Measurements from ENCODE around the gene ANP32B. TPM values are rescaled to one million over a fixed set of nuclear protein-coding genes. Genes with fewer than 3 reads are reported as not detected.

ANP32B gene
- total and polyA plus RNA-seq, 11 donors: 16.3 to 78.3 (median 57.8) TPM

DNA sequence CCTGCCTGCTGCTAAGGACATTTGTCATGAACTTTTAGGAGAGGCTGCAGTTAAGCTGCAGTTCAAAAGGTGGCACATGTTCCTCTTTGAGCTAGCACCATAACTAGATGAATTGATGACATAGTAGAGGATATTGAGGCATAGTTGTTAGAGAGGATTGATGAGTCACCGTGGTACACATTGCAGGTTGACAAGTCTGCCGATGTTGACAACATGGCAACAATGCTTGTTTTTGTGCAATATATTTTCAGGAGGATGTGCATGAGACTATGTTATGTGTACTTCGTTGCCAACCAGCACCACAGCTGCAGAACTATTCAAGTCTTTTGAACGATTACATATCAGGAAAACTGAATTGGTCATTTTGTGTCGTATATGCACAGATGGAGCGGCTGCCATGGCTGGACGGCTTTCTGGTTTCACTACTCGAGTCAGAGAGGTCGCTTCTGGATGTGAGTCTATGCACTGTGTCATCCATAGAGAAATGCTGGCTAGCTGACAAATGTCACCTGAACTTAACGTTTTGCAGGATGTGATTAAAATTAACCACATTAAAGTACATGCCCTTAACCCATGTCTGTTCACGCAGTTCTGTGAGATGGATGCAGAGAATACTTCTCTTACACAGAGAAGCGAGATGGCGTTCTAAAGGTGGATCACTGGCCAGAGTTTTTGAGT, 24.2 kb downstream of the ANP32B start:
- 76 to 87% (median 80%) methylated on average over 13 of the region's 13 CpGs for WGBS, 4 donors
- DNase-seq: no peak
- TF ChIP-seq CTCF (IDR thresholded peaks at IDR 0.05) (no peak), POLR2A (IDR thresholded peaks at IDR 0.05) (no peak)
- intact Hi-C loops (cut with DNase I): no loop called here
- H3K27me3 ChIP-seq: no peaks in the 10 kb centered on the region
- no peak overlapping the region for H3K27ac ChIP-seq
- no peak overlapping the region for H3K4me3 ChIP-seq
- peaks cover 0 to 36% (median 19%) of the 10 kb centered on the region in 12 donors for H3K4me1 ChIP-seq
- H3K36me3 ChIP-seq: peaks cover 0 to 99% (median 90%) of the 10 kb centered on the region in 9 donors
- no peak for ATAC-seq
- H3K9me3 ChIP-seq: no peaks in the 10 kb centered on the region

DNA sequence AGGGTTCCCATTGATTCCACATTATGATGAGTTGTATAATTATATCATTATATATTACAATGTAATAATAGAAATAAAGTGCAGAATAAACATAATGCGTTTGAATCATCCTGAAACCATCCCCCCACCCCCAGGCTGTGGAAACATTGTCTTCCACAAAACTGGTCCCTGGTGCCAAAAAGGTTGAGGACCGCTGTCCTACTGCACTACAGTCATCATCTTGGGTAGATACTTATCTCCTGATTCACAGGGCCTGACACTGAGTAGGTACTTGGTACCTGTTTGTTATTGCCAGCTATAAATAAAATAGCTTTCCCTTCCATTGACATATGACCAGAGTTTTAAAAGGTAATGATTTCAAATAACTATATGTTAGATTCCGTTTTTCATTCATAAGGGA, 25.6 kb downstream of the ANP32B start:
- DNase-seq: no peak
- no peak for TF ChIP-seq CTCF (IDR thresholded peaks at IDR 0.05)
- TF ChIP-seq POLR2A (IDR thresholded peaks at IDR 0.05): no peak
- peaks cover 0 to 24% (median 15%) of the 10 kb centered on the region in 12 donors for H3K4me1 ChIP-seq
- ATAC-seq: no peak
- no peaks in the 10 kb centered on the region for H3K9me3 ChIP-seq
- 81 to 88% (median 84%) methylated on average over 3 of the region's 3 CpGs for WGBS, 4 donors
- no peak overlapping the region for H3K27ac ChIP-seq
- H3K27me3 ChIP-seq: no peaks in the 10 kb centered on the region
- intact Hi-C loops (cut with DNase I): no loop called here
- peaks cover 0 to 99% (median 93%) of the 10 kb centered on the region in 9 donors for H3K36me3 ChIP-seq
- no peak overlapping the region for H3K4me3 ChIP-seq

- H3K4me1 ChIP-seq: peaks cover 0 to 24% (median 15%) of the 10 kb centered on the region in 12 donors
- H3K27me3 ChIP-seq: no peaks in the 10 kb centered on the region
- 88 to 96% (median 93%) methylated on average over 6 of the region's 6 CpGs for WGBS, 4 donors
- H3K4me3 ChIP-seq: no peak overlapping the region
- peaks cover 0 to 99% (median 96%) of the 10 kb centered on the region in 9 donors for H3K36me3 ChIP-seq
- DNase-seq: no peak
- no peak for ATAC-seq
- intact Hi-C loops (cut with DNase I): no loop called here
- H3K27ac ChIP-seq: peak overlapping the region in 5 of 12 donors; percentile 2 to 44 (median 28)
- H3K9me3 ChIP-seq: no peaks in the 10 kb centered on the region
- TF ChIP-seq POLR2A (IDR thresholded peaks at IDR 0.05): no peak
- TF ChIP-seq CTCF (IDR thresholded peaks at IDR 0.05): no peak
Measured at GRCh38 chr9:98009437-98009836, 26.3 kb downstream of the ANP32B start.

DNA sequence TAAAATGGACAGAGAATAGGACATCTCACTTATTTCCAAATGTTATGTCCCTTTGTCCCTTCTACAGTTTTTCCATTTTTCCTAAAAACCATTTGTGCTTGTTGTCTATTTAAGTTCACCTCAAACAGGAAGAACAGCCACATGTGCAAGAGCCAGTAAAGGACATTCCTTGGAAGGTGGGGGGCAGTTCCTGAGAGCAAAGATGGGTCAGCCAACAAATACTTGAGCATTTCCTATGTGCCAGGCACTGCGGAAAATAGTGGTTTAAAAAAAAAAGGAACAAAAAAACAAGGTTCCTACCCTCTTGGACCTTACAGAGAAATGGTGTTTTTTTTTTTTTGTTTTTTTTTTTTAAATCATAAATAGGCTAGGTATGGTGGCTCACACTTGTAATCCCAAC, 26.8 kb downstream of the ANP32B start:
- H3K27ac ChIP-seq: peak overlapping the region in 8 of 12 donors; percentile 7 to 44 (median 28)
- peak in 1 of 5 donors; percentile 20 for DNase-seq
- 36 to 46% (median 40%) methylated on average over 1 of the region's 1 CpG for WGBS, 4 donors
- intact Hi-C loops (cut with DNase I): no loop called here
- H3K4me1 ChIP-seq: peaks cover 0 to 24% (median 15%) of the 10 kb centered on the region in 12 donors
- H3K27me3 ChIP-seq: no peaks in the 10 kb centered on the region
- peaks cover 0 to 99% (median 96%) of the 10 kb centered on the region in 9 donors for H3K36me3 ChIP-seq
- TF ChIP-seq POLR2A (IDR thresholded peaks at IDR 0.05) (no peak), CTCF (IDR thresholded peaks at IDR 0.05) (no peak)
- no peaks in the 10 kb centered on the region for H3K9me3 ChIP-seq
- H3K4me3 ChIP-seq: no peak overlapping the region
- peak; percentile 32 to 83 (median 62) for ATAC-seq

Measured in heart left ventricle (tissue), 16 donors.